SIG-M5 treated with dmso at 0.1 percent for 504 hours (cell line): ENCODE results near the gene ATMIN.
A peak's percentile ranks its signal among the peaks of the same experiment; 100 is the strongest.

Source experiments
- DNase-seq: peaks from one replicate; lab custom pipeline; 2025; ENCODE audit not compliant: unreplicated experiment; lab: John Stamatoyannopoulos, UW

The ATMIN gene, protein sequence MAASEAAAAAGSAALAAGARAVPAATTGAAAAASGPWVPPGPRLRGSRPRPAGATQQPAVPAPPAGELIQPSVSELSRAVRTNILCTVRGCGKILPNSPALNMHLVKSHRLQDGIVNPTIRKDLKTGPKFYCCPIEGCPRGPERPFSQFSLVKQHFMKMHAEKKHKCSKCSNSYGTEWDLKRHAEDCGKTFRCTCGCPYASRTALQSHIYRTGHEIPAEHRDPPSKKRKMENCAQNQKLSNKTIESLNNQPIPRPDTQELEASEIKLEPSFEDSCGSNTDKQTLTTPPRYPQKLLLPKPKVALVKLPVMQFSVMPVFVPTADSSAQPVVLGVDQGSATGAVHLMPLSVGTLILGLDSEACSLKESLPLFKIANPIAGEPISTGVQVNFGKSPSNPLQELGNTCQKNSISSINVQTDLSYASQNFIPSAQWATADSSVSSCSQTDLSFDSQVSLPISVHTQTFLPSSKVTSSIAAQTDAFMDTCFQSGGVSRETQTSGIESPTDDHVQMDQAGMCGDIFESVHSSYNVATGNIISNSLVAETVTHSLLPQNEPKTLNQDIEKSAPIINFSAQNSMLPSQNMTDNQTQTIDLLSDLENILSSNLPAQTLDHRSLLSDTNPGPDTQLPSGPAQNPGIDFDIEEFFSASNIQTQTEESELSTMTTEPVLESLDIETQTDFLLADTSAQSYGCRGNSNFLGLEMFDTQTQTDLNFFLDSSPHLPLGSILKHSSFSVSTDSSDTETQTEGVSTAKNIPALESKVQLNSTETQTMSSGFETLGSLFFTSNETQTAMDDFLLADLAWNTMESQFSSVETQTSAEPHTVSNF

DNA sequence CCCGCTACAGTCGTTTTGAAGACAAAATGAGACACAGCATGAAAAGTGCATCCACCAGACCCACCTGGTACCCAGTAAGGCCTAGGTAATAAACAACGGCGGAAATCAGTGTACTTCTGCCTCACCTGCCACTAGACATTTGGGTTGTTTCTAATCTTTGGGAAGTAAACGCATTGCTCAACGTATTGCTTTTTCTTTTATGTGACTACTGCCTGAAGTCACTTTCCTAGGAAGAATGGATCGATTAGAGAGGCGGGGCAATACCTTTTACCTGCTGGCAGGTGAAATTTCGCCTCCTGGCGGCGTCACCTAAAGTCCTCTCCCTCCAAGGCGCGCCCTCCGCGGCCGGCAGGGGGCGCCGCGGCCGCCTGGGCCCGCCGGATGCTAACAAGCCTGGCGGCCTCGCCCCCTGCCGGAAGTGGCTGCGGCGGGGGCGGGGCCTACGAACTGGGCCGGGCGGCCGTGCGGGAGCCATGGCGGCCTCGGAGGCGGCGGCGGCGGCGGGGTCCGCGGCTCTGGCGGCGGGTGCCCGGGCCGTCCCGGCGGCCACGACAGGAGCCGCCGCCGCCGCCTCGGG lies at the start of gene ATMIN:
Gene ATMIN, plus strand, starts transcription at position 445 of the 577 bp plus-strand sequence. Its CDS starts 29 bp downstream, at position 474.
- peak; percentile 69 for DNase-seq

DNA sequence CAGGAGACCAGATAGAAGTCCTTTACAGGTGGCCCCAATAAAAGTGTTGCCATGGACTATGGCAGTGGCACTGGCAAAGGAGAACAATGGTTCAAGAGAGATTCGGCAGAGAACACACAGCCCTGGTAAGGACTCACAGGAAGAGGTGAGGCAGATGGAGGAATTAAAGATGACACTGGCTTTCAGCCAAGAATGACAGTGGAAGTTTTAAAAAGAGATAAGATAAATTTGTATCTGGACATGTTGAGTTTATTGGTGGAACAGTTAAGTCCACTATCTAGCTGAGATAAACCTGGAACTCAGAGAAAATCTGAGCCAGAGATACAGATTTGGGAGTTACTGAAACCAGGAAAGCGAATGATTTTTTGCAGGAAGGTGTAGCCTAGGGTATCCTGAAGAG lies 49.1 kb upstream of the ATMIN start:
- no peak for DNase-seq

DNA sequence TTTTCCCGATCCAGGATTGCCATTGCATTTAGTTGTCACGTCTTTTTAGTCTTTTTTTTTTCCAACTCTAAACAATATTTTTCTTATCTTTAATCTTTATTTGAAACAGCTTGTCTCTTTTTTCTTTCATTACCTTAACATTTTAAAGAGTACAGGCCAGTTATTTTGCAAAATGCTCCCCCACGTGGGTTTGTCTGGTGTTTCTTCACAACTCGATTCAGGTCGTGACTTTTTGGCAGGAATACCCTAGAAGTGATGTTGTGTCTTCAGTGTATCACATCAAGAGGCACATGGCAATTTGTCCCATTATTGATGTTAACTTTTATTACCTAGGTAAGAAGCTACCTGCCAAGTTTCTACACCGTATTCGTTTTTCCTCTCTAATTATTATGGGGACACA lies 46.9 kb upstream of the ATMIN start:
- DNase-seq = no peak

DNA sequence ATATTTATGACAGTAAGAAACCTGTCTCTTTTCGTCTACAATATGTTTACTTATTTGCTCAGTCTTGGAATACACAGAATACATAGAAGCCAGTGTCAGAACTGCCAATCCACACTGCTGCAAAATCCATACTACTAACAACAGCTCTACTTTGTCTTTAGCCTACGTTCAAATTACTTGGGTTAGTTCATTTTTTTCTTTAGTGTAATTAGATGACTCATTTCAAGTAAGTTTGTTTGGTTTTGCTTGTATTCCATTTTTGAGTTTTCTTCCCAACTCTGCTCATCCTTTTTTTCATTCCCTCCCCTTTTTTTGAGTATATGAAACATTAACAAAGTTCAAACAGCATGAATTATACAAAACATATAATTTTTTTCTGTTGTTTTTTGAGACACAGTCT lies 45.8 kb upstream of the ATMIN start:
- no peak for DNase-seq

DNA sequence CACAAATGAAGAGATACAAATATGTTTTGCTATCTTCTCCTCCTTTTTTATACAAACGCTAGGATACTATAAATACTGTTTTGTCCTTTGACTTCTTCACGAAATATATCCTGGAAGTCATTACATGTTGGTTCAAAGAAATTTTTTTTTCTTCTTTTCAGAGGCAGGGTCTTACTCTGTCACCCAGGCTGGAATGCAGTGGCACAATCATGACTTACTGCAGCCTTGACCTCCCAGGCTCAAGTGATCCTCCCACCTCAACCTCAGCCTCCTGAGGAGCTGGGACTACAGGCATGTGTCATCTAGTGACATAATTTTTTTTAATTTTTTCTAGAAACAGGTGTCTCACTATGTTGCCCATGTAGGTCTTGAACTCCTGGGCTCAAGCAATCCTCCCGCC lies 45.1 kb upstream of the ATMIN start:
- no peak for DNase-seq

DNA sequence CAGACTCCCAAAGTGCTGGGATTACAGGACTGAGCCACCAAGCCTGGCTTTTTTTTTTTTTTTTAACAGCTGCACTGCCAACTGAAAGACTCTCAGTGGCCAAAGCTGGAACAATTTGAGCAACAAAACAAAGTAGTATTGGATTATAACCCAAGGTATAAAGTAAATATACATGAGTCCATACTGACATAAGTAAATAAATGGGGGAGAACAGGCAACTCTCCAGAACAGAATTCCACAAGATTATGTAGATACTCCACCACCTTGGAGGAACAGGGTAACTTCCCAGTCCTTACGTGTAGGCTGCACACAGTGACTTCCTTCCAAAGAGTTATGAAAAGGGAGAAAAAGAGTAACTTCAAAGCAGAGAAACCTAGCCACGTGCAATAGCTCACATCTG lies 44.7 kb upstream of the ATMIN start:
- DNase-seq = no peak

DNA sequence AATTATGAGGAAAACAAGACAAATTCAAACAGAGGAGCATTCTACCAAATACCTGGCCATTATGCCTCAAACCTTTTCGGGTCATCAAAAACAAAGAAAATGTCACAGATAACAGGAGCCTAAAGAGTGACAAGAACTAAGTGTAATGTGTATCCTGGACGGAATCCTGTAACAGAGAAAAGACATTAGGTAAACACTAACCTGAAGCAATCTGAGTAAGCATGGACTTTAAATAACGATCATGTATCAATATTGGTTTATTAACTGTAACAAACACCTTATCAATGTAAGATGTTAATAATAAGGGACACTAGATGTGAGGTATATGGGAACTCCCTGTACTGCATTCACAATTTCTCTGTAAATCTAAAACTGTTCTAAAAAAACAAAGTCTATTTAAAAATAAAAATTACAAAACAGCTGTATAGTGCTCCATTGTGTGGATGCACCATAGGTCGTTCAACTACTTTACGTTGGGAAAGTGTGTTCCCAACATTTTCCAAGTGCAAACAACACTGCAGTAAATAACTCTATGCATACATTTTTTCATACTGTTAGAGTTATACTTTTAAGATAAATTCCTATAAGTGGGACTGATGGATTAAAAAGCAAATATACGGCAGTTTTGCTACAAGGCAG lies 43.7 kb upstream of the ATMIN start:
- no peak for DNase-seq

DNA sequence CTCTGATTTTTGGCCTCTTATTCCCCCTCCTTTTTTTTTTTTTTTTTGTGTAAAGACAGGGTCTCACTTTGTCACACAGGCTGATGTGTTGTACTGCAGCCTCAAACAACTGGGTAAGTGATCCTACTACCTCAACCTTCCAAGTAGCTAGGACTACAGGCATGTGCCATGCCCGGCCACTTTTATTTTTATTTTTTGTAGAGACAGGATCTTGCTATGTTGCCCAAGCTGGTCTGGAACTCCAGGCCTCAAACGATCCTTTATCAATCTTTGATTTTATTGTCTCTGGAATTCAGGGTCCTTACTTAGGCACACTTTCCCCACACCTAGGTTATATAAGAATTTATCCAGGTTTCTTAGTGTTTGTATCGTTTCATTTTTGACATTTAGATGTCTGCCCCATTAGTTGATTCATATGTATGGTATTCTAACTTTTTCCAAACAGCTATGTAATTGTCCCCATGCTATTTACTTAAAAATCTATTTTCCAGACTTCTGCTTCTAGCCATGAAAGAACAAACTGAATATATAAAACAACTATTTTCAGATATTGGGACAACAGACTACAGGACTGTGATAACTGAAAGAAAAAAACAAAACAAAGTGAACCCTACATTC lies 42.9 kb upstream of the ATMIN start:
- DNase-seq = no peak

DNA sequence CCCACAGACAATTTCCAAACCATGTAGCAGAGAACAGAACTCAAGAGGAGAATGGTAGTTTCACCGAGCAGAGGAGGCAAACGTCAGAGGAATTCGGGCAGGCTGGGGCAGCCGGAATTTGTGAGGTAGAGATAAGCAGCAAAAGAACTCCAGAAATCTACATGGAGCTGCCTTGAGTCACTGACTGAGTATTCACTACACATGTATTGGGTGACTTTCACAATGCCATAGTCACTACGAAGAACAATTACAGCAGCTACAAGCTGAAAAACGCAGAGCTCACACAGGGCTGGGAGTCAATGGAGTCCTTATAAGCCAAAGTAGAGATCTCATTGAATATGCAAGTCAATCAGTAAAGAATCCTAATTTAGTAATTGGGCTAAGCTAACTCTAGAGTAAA lies 42.3 kb upstream of the ATMIN start:
- no peak for DNase-seq

DNA sequence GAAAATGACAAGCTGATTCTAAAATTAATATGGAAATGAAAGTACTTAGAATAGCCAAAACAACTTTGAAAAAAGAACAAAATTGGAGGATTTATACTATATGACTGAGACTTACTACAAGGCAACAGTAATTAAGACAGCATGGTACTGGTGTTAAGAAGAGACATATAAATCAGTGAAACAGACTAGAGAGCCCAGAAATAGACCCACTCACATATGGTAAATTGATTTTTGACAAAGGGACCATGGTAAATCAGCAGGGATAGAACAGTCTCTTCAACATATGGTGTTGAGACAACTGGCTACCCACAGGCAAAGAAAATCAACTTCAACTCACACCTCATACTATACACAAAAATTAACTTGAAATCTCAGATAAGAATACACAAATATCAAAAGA lies 41.8 kb upstream of the ATMIN start:
- no peak for DNase-seq

DNA sequence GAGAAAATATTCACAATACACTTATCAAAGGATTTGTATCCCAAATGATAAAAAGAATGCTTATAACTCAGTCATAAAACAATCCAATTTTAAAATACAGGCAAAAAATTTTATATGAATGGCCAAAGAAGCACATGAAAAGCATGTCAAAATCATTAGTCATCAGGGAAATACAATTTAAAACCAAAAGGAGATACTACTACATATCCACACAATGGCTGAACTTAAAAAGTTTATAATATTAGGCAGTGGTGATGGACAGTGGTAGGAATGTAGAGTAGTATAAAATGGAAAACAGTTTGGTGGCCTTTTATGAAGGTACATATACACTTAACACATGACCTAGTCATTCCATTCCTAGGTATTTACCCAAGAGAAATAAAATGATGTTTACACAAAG lies 41.2 kb upstream of the ATMIN start:
- DNase-seq = no peak

DNA sequence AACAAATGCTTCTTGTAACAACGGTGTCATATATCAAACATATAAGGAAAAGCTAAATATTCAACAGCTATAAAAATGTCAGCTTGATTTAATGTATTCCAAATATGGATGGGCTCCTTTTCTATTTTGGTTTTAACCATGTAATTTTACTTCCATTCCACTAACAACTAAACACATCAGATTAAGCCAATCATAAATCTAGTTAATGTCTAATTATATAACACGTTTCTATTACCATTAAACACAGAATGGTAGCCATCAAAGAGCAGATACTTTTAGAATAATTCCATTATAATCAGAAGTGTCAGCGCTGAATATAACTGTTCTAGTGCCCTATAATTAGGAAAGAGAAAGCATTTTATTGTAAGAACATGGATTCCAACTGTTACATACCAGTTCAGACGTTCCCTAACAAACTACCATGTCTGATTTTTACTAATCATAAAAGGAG lies 38.9 kb upstream of the ATMIN start:
- DNase-seq = no peak

DNA sequence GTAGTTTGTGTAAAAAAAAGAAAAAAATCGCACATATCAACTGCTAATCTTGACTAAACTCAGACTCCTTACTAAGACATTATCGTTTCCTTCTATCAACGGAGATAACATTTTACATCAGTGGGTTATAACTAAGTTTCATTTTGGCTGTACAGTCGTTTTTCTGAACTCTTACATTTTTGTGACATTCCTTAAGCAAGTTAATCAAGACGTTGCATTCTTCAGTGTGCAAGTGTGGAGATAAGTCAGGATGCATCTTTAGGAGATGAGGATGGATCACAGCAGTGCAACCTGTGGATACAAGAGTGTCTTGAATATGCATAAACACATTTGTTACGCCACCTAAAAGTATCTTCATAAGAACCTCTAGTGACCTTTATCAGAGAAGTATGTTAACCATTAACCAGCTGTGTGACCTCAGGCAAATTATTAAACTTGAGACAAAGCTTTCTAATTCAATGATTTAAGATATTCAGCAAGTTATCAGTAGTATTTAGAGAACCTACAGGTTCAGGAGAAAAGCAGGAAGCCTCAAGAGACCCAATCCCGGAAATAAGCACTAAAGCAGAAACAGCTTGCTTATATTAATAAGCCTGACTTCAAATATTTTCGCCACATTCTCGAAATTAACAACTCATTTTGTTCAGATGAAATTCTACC lies 38.4 kb upstream of the ATMIN start:
- DNase-seq = no peak

DNA sequence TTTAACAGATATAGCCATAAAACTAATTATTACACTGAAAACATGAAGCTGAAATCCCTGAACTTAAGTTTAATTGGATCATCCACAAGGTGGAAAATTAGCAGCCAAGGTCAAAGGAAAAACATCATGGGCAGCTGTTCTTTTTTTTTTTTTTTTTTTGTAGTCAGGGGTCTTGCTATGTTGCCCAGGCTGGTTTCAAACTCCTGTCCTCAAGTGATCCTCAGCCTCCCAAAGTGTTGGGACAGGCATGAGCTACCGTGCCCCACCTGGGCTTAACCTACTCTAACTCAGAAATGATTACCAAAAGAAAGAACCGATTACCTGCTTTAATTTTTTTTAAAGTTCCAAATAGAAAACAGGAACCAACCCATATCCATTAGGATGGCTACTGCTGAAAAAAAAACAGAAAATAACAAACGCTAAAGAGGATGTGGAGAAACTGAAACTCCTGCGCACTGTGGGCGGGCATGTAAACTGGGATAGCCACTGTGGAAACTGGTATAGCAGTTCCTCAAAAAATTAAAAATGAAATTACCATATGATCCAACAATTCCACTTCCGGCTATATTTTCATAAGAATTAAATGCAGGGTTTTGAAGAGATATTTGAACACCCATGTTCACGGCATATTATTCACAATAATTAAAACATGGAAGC lies 37.5 kb upstream of the ATMIN start:
- no peak for DNase-seq

DNA sequence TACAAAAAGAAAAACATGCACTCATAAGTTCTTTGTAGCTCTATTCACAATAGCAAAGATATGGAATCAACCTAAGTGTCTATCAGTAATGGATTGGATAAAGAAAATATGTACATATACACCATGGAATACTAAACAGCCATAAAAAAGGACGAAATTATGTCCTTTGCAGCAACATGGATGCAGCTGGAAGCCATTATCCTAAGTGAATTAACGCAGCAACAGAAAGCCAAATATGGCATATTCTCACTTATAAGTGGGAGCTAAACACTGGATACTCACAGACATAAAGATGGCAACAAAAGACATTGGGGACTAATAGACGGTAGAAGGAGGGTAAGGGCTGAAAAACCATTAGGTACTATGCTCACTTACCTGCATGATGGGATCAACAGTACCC lies 34.8 kb upstream of the ATMIN start:
- DNase-seq = no peak

DNA sequence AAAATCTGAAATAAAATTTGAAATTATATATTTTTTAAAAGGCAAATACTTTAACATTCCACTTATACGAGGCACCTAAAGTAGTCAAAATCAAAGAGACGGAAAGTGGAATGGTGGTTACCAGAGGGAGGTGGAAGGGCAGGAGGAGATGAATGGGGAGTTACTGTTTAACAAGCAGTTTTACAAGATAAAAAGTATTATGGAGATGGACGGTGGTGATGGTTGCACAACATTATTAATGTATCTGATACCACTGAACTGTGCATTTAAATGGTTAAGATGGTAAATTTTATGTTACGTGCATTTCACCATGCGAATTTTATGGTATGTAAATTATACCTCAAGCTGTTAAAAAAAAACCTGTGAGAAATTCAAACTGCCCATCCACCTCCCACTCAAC lies 34.3 kb upstream of the ATMIN start:
- no peak for DNase-seq

DNA sequence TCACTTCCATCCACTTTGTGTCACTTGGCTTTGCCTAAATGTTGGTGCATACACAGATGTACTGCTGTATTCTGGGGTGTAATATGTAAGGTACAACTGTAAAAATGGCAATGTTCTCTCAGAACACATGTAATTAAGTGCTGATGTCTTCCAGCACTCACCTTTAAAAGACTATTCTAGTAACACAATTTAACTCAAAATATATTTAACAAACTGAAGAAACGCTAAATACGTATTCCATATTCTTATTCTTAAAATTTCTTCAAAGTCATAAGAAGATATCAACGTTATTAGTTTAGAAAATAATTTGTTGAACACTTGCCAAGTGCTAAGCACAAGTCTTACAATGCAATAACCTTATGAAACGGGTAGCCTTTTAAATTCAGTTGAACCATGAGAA lies 32.6 kb upstream of the ATMIN start:
- DNase-seq = no peak

DNA sequence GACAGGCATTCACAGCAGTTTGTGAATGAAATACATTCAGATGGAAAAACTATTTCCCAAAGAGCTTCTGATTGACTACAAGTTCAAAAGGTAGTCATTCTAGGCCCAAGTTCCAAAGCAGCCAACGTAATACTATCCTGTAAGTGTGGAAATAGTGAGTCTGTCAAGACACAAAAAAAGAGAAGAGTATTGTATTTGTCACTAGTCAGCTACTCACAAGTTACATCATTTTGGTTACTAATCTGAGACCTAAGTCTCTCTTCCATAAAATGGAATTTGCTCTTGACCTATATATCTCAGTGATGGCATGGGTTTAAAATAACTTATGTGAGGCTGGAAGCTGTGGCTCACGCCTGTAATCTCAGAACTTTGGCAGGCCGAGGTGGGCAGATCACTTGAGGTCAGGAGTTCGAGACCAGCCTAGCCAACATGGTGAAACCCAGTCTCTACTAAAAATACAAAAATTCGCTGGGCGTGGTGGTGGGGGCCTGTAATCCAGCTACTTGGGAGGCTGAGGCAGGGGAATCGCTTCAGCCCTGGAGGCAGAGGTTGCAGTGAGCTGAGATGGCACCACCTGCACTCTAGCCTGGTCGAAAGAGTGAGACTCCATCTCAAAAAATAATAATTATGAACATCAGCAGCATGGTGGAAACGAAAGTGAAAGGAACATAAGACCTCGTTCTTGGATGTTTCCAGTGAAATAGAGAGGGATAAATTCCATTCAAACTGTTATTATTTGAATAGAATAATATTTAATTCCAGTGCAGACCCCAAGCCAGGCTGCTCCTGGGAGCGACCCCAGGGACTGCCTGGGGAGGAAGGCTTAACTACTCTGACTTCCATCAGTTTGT lies 31.8 kb upstream of the ATMIN start:
- no peak for DNase-seq
